Osteocyte (in vitro differentiated cells): ENCODE measurements around the gene CCDC150. TPM values are rescaled to one million over a fixed set of nuclear protein-coding genes. Genes with fewer than 3 reads are reported as not detected.

Experiments
- DNase-seq: peaks from one replicate; pipeline ENCODE4 v3.0.0; 2021; ENCODE audit warnings: mixed read lengths; ENCODE audit not compliant: unreplicated experiment; ENCODE audit errors: extremely low spot score
- H3K27ac Mint-ChIP-seq: one replicate; pipeline ENCODE4 v1.8.0; 2021; ENCODE audit warnings: mild to moderate bottlenecking, mixed read lengths; ENCODE audit not compliant: unreplicated experiment
- H3K27me3 Mint-ChIP-seq: one replicate; pipeline ENCODE4 v1.8.0; 2021; ENCODE audit warnings: mixed read lengths; ENCODE audit not compliant: unreplicated experiment
- H3K36me3 Mint-ChIP-seq: one replicate; pipeline ENCODE4 v1.8.0; 2021; ENCODE audit warnings: mixed read lengths; ENCODE audit not compliant: unreplicated experiment
- H3K4me1 Mint-ChIP-seq: one replicate; pipeline ENCODE4 v1.8.0; 2021; ENCODE audit warnings: mixed read lengths; ENCODE audit not compliant: unreplicated experiment
- H3K4me3 Mint-ChIP-seq: one replicate; pipeline ENCODE4 v1.8.0; 2021; ENCODE audit warnings: mild to moderate bottlenecking, moderate library complexity, mixed read lengths; ENCODE audit not compliant: unreplicated experiment
- H3K9me3 Mint-ChIP-seq: one replicate; pipeline ENCODE4 v1.8.0; 2021; ENCODE audit warnings: mixed read lengths; ENCODE audit not compliant: unreplicated experiment
- CTCF ChIP-seq: fragments of 200-600 bp; sonication (generic); IDR thresholded peaks from 2 replicates; pipeline ENCODE4 v1.5.0; 2021; ENCODE audit warnings: antibody characterized with exemption, mild to moderate bottlenecking, moderate library complexity
- total RNA-seq: library from RNA; stranded (reverse); gene quantifications from 2 replicates; pipeline ENCODE4 v1.2.1, GENCODE V29; 2021

CCDC150 gene
- total RNA-seq, 1 donor from 2014 or later: 6.1 TPM

DNA sequence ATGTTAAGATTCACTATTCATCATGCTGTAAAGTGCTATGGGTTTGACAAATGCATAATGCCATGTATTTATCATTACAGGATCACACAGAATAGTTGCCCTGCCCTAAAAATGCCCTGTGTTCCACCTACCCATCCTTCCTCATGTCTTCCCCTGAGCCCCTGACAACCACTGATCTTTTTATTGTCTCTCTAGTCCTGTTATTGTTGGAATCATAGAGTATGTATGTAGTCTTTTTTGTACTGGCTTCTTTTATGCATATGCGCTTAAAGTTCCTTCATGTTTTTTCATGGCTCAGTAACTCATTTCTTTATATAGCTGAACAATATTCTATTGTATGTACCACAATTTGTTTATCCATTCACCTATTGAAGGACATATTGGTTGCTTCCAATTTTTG lies 20.3 kb downstream of the CCDC150 start:
- no peak for DNase-seq
- no peaks in the 10 kb centered on the region for H3K9me3 Mint-ChIP-seq
- no peak overlapping the region for H3K27ac Mint-ChIP-seq
- no peak for TF ChIP-seq CTCF
- H3K4me1 Mint-ChIP-seq: peaks cover 6% of the 10 kb centered on the region
- no peak overlapping the region for H3K4me3 Mint-ChIP-seq
- no peaks in the 10 kb centered on the region for H3K27me3 Mint-ChIP-seq
- peaks cover 2% of the 10 kb centered on the region for H3K36me3 Mint-ChIP-seq

- DNase-seq: no peak
Observed at GRCh38 chr2:196660244-196660643, 20.7 kb downstream of the CCDC150 start.

DNA sequence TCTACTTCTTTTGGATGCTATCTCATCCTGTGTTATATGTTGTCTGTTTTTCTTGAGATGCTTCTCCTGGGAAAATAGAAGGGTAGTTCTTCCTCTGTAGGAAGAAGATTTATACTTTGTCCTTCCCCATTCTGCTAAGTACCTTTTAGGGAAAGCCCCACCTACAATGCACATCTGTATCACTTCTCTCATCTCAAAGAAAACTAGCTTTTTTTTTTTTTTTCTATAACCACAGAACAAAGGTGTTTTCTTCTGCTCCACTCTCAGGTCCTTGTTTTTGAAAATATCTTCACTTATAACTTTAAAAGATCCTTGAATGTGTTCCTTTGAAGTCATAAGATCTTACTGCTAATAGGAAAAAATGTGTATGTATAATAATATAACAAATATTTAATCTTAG lies 30.8 kb downstream of the CCDC150 start:
- no peak for DNase-seq
- H3K4me1 Mint-ChIP-seq: peaks cover under 1% of the 10 kb centered on the region
- no peak for TF ChIP-seq CTCF
- H3K27ac Mint-ChIP-seq: no peak overlapping the region
- H3K9me3 Mint-ChIP-seq: no peaks in the 10 kb centered on the region
- H3K36me3 Mint-ChIP-seq: peaks cover 3% of the 10 kb centered on the region
- no peak overlapping the region for H3K4me3 Mint-ChIP-seq
- H3K27me3 Mint-ChIP-seq: no peaks in the 10 kb centered on the region

More at GRCh38 chr2:196660244-196660643, 20.7 kb downstream of the CCDC150 start:
- H3K9me3 Mint-ChIP-seq: no peaks in the 10 kb centered on the region
- H3K27ac Mint-ChIP-seq: no peak overlapping the region
- peaks cover 6% of the 10 kb centered on the region for H3K4me1 Mint-ChIP-seq
- TF ChIP-seq CTCF: no peak
- H3K4me3 Mint-ChIP-seq: no peak overlapping the region
- H3K27me3 Mint-ChIP-seq: no peaks in the 10 kb centered on the region
- H3K36me3 Mint-ChIP-seq: peaks cover 2% of the 10 kb centered on the region

DNA sequence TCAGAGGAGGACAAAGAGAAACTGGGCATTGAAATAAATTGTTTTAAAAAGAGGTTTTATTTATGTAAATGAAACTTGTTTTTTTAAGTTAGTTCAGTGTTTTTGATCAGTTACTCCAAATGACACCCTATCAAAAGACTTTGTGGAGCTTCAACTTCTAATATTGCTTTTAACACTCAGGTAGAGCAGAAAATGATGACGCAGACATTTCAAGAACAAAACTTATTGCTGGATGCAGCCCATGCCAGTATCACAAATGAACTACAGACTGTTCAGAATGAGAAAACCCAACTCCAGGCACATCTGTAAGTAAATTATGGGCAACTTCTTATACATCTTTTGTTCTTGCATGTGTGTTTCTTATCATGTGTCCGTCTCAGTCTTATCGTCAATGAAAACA lies 36.4 kb downstream of the CCDC150 start:
- Mint-ChIP-seq H3K4me1 (peaks cover 2% of the 10 kb centered on the region), H3K36me3 (peaks cover 2% of the 10 kb centered on the region), H3K9me3 (no peaks in the 10 kb centered on the region), H3K4me3 (no peak overlapping the region), H3K27ac (no peak overlapping the region), H3K27me3 (no peaks in the 10 kb centered on the region)
- TF ChIP-seq CTCF: no peak
- no peak for DNase-seq

DNA sequence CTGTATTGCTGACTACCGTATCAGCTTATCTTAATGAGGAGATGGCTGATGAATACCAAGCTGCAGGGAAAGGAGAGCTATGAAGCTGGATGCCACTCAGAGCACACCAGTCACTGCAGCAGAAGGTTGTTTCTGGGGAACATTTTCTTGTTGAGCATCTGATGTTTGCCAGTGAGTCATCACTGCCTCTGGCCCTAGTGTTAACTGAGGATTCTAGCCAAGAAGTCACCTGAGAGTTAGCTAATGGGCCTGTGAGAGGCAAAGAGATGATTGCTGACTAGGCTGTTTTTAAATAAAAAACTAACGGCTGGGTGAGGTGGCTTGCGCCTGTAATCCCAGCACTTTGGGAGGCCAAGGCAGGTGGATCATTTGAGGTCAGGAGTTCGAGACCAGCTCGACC lies 37.9 kb downstream of the CCDC150 start:
- H3K27me3 Mint-ChIP-seq: no peaks in the 10 kb centered on the region
- TF ChIP-seq CTCF: no peak
- no peaks in the 10 kb centered on the region for H3K9me3 Mint-ChIP-seq
- H3K36me3 Mint-ChIP-seq: peaks cover 2% of the 10 kb centered on the region
- no peak overlapping the region for H3K27ac Mint-ChIP-seq
- H3K4me1 Mint-ChIP-seq: peaks cover 2% of the 10 kb centered on the region
- DNase-seq: no peak
- no peak overlapping the region for H3K4me3 Mint-ChIP-seq
